Fibroblast of lung (primary cell): ENCODE measurements around the gene PSMD13. TPM values are rescaled to one million over a fixed set of nuclear protein-coding genes. Genes with fewer than 3 reads are reported as not detected.

Source experiments
- DNase-seq, 2 donors: peaks; one replicate each; pipeline versions ENCODE4 v3.0.0 to v3.0.0-alpha.2; 2010; ENCODE audit warnings: low read depth in 2 of 2
- H2AFZ ChIP-seq: 2 replicates; pipeline ENCODE4 v1.5.1; 2012; ENCODE audit warnings: low read length, control low read depth, inconsistent platforms
- H3K27ac ChIP-seq: 2 replicates; pipeline ENCODE4 v1.5.1; 2011; ENCODE audit warnings: low read length, control low read depth; ENCODE audit not compliant: insufficient read depth
- H3K27me3 ChIP-seq: 2 replicates; pipeline ENCODE4 v1.5.1; 2011; ENCODE audit warnings: mild to moderate bottlenecking, low read length; ENCODE audit not compliant: control insufficient read depth, insufficient read depth
- H3K36me3 ChIP-seq: 2 replicates; pipeline ENCODE4 v1.5.1; 2011; ENCODE audit warnings: low read length; ENCODE audit not compliant: control insufficient read depth, insufficient read depth
- H3K4me1 ChIP-seq: 2 replicates; pipeline ENCODE4 v1.5.1; 2011; ENCODE audit warnings: low read length; ENCODE audit not compliant: control insufficient read depth, insufficient read depth; ENCODE audit errors: extremely low read depth
- H3K4me2 ChIP-seq: 2 replicates; pipeline ENCODE4 v1.5.1; 2011; ENCODE audit warnings: low read length, control low read depth; ENCODE audit not compliant: insufficient read depth; ENCODE audit errors: extremely low read depth
- H3K4me3 ChIP-seq, 4 experiments: fragments of 200-600 bp in 1 of 4; sonication (generic) in 1 of 4; replicated peaks in 1 of 4; 2 replicates each; pipeline ENCODE4 v1.5.1; 2011 to 2016; ENCODE audit warnings: low read length in 4 of 4, low read depth in 3 of 4, mild to moderate bottlenecking in 3 of 4, control low read depth in 2 of 4, inconsistent platforms in 1 of 4, mixed read lengths in 1 of 4; ENCODE audit not compliant: insufficient read depth in 1 of 4; ENCODE audit errors: control extremely low read depth in 1 of 4
- H3K79me2 ChIP-seq: 2 replicates; pipeline ENCODE4 v1.5.1; 2012; ENCODE audit warnings: mild to moderate bottlenecking, low read length, inconsistent platforms; ENCODE audit not compliant: control insufficient read depth, insufficient read depth
- H3K9ac ChIP-seq: 2 replicates; pipeline ENCODE4 v1.5.1; 2011; ENCODE audit warnings: mild to moderate bottlenecking, low read length, control low read depth; ENCODE audit not compliant: insufficient read depth
- H3K9me3 ChIP-seq: 2 replicates; pipeline ENCODE4 v1.5.1; 2012; ENCODE audit warnings: low read depth, low read length; ENCODE audit not compliant: control insufficient read depth, insufficient read depth
- H4K20me1 ChIP-seq: 2 replicates; pipeline ENCODE4 v1.5.1; 2011; ENCODE audit warnings: low read length; ENCODE audit not compliant: control insufficient read depth, insufficient read depth; ENCODE audit errors: extremely low read depth
- EZH2 ChIP-seq: IDR thresholded peaks from 2 replicates; pipeline ENCODE4 v1.5.1; 2012; ENCODE audit warnings: low read length, control low read depth, mild to moderate bottlenecking; ENCODE audit errors: missing control alignments
- polyA plus RNA-seq, 2 donors: library from polyadenylated mRNA; depleted of rRNA in 1 of 2; stranded (reverse) in 1 of 2; unstranded in 1 of 2; fragments of >200 nt; gene quantifications; 2 replicates each; pipeline ENCODE4 v1.2.1, GENCODE V29; 2011 to 2012; ENCODE audit warnings: missing spikeins in 1 of 2
- total RNA-seq: library from RNA; depleted of rRNA; stranded (reverse); fragments of >200 nt; gene quantifications from 2 replicates; pipeline ENCODE4 v1.2.1, GENCODE V29; 2014
- TF ChIP-seq, protein P1 (sequence below), 2 donors: IDR thresholded peaks in 1 of 2; conservative IDR thresholded peaks in 1 of 2; 1 replicate in 1 of 2; 2 replicates in 1 of 2; pipeline ENCODE4 v1.5.1; 2011 to 2012; ENCODE audit warnings: low read length in 2 of 2, control low read depth in 1 of 2, inconsistent platforms in 1 of 2, low read depth in 1 of 2, mild to moderate bottlenecking in 1 of 2

Gene PSMD13
- total and polyA plus RNA-seq, 2 donors (not counting 1 experiment from before 2014, with no cell fraction given) = 106 to 147 TPM

- no peak for TF ChIP-seq EZH2
- TF ChIP-seq, protein P1, sequence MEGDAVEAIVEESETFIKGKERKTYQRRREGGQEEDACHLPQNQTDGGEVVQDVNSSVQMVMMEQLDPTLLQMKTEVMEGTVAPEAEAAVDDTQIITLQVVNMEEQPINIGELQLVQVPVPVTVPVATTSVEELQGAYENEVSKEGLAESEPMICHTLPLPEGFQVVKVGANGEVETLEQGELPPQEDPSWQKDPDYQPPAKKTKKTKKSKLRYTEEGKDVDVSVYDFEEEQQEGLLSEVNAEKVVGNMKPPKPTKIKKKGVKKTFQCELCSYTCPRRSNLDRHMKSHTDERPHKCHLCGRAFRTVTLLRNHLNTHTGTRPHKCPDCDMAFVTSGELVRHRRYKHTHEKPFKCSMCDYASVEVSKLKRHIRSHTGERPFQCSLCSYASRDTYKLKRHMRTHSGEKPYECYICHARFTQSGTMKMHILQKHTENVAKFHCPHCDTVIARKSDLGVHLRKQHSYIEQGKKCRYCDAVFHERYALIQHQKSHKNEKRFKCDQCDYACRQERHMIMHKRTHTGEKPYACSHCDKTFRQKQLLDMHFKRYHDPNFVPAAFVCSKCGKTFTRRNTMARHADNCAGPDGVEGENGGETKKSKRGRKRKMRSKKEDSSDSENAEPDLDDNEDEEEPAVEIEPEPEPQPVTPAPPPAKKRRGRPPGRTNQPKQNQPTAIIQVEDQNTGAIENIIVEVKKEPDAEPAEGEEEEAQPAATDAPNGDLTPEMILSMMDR (conservative IDR thresholded peaks at IDR 0.05 in 1 of 2, IDR thresholded peaks at IDR 0.05 in 1 of 2; ENCODE audit: low read depth in 1 of 2, low read length in 2 of 2) = no peak
- Histone ChIP-seq H3K36me3 (peaks cover 26% of the 10 kb centered on the region), H3K4me1 (peaks cover 16% of the 10 kb centered on the region), H3K9ac (peak overlapping the region; percentile 22), H4K20me1 (no peaks in the 10 kb centered on the region), H3K79me2 (peaks cover 59% of the 10 kb centered on the region), H3K27me3 (no peaks in the 10 kb centered on the region), H3K4me3 (peak overlapping the region; percentile 64 to 96 (median 76)), H3K27ac (no peak overlapping the region), H3K9me3 (no peaks in the 10 kb centered on the region), H3K4me2 (peak overlapping the region; percentile 81), H2AFZ (no peak overlapping the region)
- no peak for DNase-seq
These were observed 31.4 kb upstream of the PSMD13 start for GRCh38 chr11:205221-206001.

DNA sequence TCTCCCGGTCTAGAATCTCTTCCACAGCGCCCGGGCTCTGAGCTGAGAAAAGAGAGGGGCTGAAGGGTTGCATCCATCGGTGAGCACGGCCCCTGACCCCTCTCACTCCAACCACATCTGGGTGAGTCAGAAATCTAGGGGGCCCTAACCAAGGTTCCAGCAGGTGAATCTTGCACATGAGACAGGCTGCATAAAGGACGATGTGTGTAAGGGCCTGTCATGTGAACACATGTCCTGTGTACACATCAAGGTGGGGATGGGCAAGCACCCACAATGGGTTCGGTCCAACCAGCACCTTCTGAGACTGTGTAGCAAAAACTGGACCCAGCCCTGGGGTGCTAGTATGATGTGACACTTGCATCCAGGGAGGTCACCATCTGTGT, 30.8 kb upstream of the PSMD13 start:
- Histone ChIP-seq H3K27me3 (no peaks in the 10 kb centered on the region), H3K4me2 (peak overlapping the region; percentile 81), H3K4me3 (peak overlapping the region; percentile 64 to 96 (median 76)), H3K79me2 (peaks cover 65% of the 10 kb centered on the region), H3K36me3 (peaks cover 32% of the 10 kb centered on the region), H4K20me1 (no peaks in the 10 kb centered on the region), H3K9ac (peak overlapping the region; percentile 97), H3K9me3 (no peaks in the 10 kb centered on the region), H2AFZ (no peak overlapping the region), H3K4me1 (peaks cover 22% of the 10 kb centered on the region), H3K27ac (peak overlapping the region; percentile 96)
- DNase-seq = no peak
- TF ChIP-seq, protein P1 (conservative IDR thresholded peaks at IDR 0.05 in 1 of 2, IDR thresholded peaks at IDR 0.05 in 1 of 2; ENCODE audit: low read depth in 1 of 2, low read length in 2 of 2) = no peak
- TF ChIP-seq EZH2 = no peak

DNA sequence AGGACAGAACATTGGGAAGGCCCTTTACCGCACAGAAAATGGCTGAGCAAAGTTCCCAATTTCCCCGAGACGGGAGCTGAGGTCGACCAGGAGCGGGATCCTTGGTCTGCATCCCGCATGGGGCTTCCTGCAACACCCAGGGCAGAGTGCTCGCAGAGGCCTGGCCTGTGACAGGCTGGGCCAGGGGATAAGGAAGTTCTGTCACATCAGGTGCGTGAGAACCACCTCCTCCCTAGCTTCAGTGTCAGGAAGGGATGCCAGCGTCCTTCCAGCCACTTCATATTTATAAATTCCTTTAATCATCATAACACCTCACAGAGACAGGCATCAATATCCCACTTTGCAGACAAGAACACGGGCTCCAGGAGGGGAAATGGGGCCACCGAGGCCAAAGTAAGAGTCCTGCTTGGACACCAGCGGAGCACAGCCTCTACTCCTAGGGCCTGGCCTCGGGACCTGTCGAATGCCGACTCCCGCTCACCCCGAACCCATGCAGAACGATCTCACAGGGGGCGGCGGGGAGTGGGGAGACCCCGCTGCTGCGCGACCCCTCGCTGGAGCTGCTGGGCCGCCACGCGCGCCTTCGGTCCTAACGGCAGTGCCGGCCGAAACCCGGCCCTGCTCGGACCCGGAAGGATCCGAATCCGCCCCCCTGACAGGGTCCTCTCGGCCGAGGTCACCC, 30.1 kb upstream of the PSMD13 start:
- peak overlapping the region; percentile 64 to 96 (median 76) for H3K4me3 ChIP-seq
- H3K4me1 ChIP-seq = peaks cover 25% of the 10 kb centered on the region
- H3K79me2 ChIP-seq = peaks cover 71% of the 10 kb centered on the region
- H3K4me2 ChIP-seq = peak overlapping the region; percentile 81
- no peak for DNase-seq
- no peaks in the 10 kb centered on the region for H3K27me3 ChIP-seq
- H3K36me3 ChIP-seq = peaks cover 38% of the 10 kb centered on the region
- no peaks in the 10 kb centered on the region for H3K9me3 ChIP-seq
- H3K27ac ChIP-seq = peak overlapping the region; percentile 96
- H3K9ac ChIP-seq = peak overlapping the region; percentile 97
- no peak for TF ChIP-seq EZH2
- TF ChIP-seq, protein P1 (conservative IDR thresholded peaks at IDR 0.05 in 1 of 2, IDR thresholded peaks at IDR 0.05 in 1 of 2; ENCODE audit: low read depth in 1 of 2, low read length in 2 of 2) = no peak
- H2AFZ ChIP-seq = no peak overlapping the region
- H4K20me1 ChIP-seq = no peaks in the 10 kb centered on the region
